VCaP (cell line): ENCODE measurements around the gene YEATS2.
A peak's percentile ranks its signal among the peaks of the same experiment; 100 is the strongest.

Source experiments
- H3K27ac ChIP-seq: fragments of 450-650 bp; 2 replicates; pipeline ENCODE4 v1.5.1; 2017
- TF ChIP-seq, protein P1 (sequence below): fragments of 450-650 bp; conservative IDR thresholded peaks from 2 replicates; pipeline ENCODE4 v1.5.1; 2017; ENCODE audit warnings: mild to moderate bottlenecking, moderate library complexity

Gene YEATS2

GRCh38 chr3:183815951-183816475, 118.4 kb downstream of the YEATS2 start:
- peak overlapping the region; percentile 56 for H3K27ac ChIP-seq
- TF ChIP-seq, protein P1, sequence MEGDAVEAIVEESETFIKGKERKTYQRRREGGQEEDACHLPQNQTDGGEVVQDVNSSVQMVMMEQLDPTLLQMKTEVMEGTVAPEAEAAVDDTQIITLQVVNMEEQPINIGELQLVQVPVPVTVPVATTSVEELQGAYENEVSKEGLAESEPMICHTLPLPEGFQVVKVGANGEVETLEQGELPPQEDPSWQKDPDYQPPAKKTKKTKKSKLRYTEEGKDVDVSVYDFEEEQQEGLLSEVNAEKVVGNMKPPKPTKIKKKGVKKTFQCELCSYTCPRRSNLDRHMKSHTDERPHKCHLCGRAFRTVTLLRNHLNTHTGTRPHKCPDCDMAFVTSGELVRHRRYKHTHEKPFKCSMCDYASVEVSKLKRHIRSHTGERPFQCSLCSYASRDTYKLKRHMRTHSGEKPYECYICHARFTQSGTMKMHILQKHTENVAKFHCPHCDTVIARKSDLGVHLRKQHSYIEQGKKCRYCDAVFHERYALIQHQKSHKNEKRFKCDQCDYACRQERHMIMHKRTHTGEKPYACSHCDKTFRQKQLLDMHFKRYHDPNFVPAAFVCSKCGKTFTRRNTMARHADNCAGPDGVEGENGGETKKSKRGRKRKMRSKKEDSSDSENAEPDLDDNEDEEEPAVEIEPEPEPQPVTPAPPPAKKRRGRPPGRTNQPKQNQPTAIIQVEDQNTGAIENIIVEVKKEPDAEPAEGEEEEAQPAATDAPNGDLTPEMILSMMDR: no peak

DNA sequence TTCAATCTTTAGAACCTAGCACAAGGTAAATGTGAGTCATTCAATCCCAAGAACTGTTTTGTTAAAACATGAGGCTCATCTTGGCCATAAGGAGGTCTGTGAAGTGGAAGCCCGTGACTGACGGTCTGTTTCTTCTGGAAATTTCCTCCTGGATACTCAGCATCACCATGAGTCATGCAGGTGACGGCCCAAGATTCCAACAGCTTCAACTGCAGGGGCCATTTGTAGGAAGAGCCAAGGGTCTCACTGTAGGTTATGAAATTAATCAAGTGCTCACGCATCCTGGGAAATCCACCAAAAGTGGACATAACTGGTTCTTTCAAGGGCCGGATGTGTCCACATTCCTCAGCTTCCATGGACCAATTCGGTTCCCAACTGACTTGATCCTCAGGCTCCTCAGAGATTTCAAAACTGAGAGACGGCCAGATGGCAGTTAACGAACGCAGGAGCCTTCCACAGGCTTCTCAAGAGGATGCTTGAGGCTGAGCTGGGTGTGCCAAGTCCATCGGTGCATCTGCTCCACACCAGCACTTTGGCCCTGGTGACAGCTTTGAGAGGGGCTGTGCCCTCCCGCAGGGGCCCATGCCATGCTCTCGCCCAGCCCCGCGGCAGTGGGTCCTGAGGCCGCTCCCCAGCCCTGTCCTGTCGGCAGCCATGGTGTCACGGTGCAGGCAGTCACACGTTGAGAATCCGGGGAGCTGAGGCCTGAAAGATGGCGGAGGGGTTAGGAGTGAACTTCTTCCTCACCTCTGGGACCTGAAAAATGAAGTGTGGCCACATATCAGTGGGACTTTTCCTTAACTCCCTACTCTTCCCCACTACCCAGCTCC, 119.3 kb downstream of the YEATS2 start:
- H3K27ac ChIP-seq: no peak overlapping the region
- TF ChIP-seq, protein P1: no peak

DNA sequence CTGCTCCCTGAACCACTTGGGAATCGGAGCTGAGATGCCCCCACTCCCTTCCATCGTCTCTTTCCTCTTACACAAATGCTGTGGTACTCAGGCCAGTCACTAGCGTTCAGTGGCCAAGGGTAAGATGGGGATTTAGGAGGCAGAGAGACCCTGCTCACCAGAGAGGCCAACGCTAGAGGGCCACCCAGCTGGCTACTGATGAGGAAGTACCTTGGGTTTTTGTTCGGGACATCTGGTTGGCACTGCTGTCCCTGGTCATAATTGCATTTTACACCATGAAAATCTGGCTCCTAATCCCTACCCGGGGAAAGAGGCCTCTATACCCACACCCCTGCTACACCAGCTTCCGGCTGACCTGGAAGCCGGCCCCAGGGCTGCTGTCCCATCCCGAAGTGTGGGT, 120.0 kb downstream of the YEATS2 start:
- TF ChIP-seq, protein P1: no peak
- no peak overlapping the region for H3K27ac ChIP-seq

DNA sequence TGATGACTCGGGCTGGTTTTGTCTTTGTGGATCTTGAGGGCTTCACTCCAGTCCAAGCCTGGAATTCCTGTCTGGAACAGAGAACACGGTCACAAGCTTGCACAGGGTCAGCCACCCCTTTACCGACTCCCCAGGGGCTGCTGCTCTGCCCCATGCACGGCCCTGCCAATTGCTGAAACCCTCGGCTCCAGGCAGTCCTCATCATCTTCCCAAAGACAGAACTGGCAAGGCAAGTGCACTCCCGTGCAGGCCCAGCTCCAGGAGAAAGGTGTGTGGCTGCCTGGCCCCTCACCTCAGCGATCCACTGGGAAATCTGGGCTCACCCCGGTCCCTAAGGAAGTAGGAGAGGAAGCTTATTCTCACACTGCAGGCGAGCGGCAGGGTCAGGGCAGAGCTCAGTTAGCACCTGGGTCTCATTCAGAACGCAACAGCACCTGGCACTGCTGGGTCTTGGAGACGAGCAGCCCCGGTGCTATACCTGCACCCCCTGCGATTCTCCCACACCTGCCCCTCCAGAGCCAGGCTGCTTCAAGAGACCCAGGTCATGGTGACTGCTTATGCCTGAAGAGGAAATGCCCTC, 120.5 kb downstream of the YEATS2 start:
- TF ChIP-seq, protein P1: no peak
- H3K27ac ChIP-seq: no peak overlapping the region

GRCh38 chr3:183818706-183819624, 121.4 kb downstream of the YEATS2 start:
- TF ChIP-seq, protein P1: no peak
- no peak overlapping the region for H3K27ac ChIP-seq

- TF ChIP-seq, protein P1: no peak
- H3K27ac ChIP-seq: no peak overlapping the region
These were observed 122.2 kb downstream of the YEATS2 start for GRCh38 chr3:183819831-183820230.

GRCh38 chr3:183822631-183823030, 125.0 kb downstream of the YEATS2 start:
- TF ChIP-seq, protein P1: no peak

More at GRCh38 chr3:183822631-183823030, 125.0 kb downstream of the YEATS2 start:
- no peak overlapping the region for H3K27ac ChIP-seq
